Hematopoietic multipotent progenitor cell treated with erythropoietin and hydrocortisone succinate and interleukin-3 and kit ligand, for 8 days (in vitro differentiated cells): ENCODE data around the gene GPR180.
A peak's percentile ranks its signal among the peaks of the same experiment; 100 is the strongest.

Experiments
- DNase-seq: peaks from one replicate; pipeline ENCODE4 v3.0.0-alpha.2; 2015

GPR180 gene

GRCh38 chr13:94601446-94602431, at the start of gene GPR180:
Gene GPR180, plus strand, starts transcription at chr13:94601857. Its CDS starts 71 bp downstream, at chr13:94601928.
- peak; percentile 99 for DNase-seq

- no peak for DNase-seq
Observed at GRCh38 chr13:94552095-94552494, 49.6 kb upstream of the GPR180 start.

- no peak for DNase-seq
Observed at GRCh38 chr13:94553766-94554165, 47.9 kb upstream of the GPR180 start.

- no peak for DNase-seq
Observed at GRCh38 chr13:94556041-94556440, 45.6 kb upstream of the GPR180 start.

GRCh38 chr13:94556621-94557020, 45.0 kb upstream of the GPR180 start:
- no peak for DNase-seq

GRCh38 chr13:94557684-94558235, 43.9 kb upstream of the GPR180 start:
- DNase-seq = no peak

GRCh38 chr13:94558716-94559115, 42.9 kb upstream of the GPR180 start:
- no peak for DNase-seq

GRCh38 chr13:94559222-94559795, 42.3 kb upstream of the GPR180 start:
- no peak for DNase-seq

- DNase-seq = no peak
Observed at GRCh38 chr13:94560116-94560515, 41.5 kb upstream of the GPR180 start.

GRCh38 chr13:94561126-94561525, 40.5 kb upstream of the GPR180 start:
- no peak for DNase-seq

- DNase-seq = no peak
Observed at GRCh38 chr13:94567581-94567980, 34.1 kb upstream of the GPR180 start.

- no peak for DNase-seq
Observed at GRCh38 chr13:94568443-94568842, 33.2 kb upstream of the GPR180 start.

- DNase-seq = no peak
Observed at GRCh38 chr13:94569615-94570014, 32.0 kb upstream of the GPR180 start.

- no peak for DNase-seq
Observed at GRCh38 chr13:94579063-94579462, 22.6 kb upstream of the GPR180 start.

GRCh38 chr13:94583926-94584325, 17.7 kb upstream of the GPR180 start:
- DNase-seq = no peak

GRCh38 chr13:94585543-94586101, 16.0 kb upstream of the GPR180 start:
- no peak for DNase-seq

GRCh38 chr13:94586371-94586770, 15.3 kb upstream of the GPR180 start:
- DNase-seq = no peak

GRCh38 chr13:94588541-94588940, 13.1 kb upstream of the GPR180 start:
- no peak for DNase-seq

GRCh38 chr13:94590744-94591143, 10.9 kb upstream of the GPR180 start:
- no peak for DNase-seq

GRCh38 chr13:94595001-94595949, 6.4 kb upstream of the GPR180 start:
- DNase-seq = peak; percentile 48

- DNase-seq = peak; percentile 94
Observed at GRCh38 chr13:94595950-94596574, 5.6 kb upstream of the GPR180 start, which contains the start of gene TGDS. Gene TGDS, minus strand, starts transcription at chr13:94596152. Its CDS starts 16 bp downstream, at chr13:94596136.

GRCh38 chr13:94596575-94596971, 5.1 kb upstream of the GPR180 start:
- DNase-seq = no peak
